Cerebellar cortex (tissue), 1 donor: ENCODE data around the gene PEPD.

Source experiments
- DNase-seq: peaks from one replicate; pipeline ENCODE4 v3.0.0-alpha.2; 2015; ENCODE audit warnings: low spot score

The PEPD gene

DNA sequence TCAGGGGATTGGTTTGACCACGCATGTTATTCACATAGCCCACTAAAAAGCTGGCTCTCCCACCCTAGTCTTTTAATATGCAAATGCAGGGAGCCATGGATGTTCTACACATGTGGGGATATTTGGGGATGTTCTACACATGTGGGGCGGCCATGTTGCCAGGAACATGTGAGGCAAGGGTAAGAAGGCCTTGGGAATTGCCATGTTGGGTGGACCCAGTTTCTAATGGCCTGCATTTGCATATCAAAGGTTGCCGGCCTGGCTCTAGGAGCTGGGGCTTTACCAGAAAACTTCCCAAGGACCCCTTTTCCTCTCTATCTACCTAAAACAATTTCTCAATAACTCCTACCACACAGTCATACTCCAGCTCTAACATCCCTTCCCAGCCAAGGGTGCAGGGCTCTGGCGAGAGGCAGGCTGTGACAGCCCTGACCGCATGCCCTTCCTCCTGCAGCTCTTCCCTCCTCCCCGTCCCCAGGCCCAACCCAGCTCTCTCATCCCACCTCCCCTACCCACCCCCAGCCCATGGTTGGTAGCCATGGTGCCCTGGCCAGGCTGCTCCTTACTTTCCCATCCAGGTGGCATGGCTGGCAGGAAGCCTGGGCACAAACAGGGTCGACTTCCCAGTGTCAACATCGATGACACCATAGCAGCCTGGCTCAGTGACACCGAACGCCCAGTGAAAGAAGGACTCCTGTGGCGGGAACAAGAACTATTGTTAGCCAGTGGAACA, 11.0 kb downstream of the PEPD start:
- DNase-seq: no peak

DNA sequence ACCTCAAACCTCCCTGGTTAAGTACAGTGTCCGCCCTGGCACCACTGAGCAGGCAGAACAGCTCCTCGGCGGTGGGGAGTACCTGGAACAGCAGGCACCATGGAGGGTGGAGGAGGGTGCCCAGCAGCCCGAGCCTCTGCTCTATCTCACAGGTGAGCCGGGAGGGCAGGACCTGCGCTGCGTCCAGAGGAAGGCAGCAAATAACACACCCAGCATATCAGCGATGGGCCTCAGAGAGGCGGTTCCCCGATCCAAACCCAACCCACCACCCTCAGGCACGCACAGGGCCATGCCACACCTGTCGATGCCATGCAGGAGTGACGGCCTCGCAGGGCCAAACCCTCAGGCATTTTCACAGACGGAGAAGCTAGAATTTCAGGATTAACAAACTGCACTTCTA, 11.8 kb downstream of the PEPD start:
- no peak for DNase-seq

DNA sequence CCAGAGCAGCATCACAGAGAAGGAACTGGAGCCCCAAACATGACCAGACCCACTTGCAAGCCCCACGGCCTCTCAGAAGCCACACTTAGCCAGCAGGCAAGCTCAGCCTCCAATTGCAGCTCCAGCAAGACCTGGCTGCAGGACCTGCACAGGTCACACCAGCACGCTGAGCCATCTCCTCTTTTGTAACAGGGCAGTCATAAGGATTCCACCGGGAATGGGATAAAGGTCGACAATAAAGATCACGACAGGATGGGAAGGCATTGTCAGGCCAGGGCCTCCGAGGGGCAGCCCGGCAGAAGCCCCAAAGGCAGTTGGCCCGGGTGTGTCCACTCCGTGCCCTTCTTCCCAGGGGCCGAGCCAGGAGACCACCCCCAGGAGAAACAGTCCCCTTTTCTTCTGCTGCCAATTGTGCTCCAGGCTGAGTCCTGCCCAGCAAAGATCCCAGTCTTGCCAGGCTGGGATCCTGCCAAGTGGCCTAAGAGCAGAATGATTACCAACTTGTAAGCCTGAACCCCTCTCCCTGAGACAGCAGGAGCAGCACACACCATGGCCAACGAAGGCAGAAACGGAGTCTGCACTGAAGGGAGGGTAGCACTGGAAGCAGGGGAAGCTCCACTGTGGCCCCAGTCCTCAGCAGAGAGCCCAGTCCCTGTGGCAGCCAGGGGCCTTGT, 12.5 kb downstream of the PEPD start:
- DNase-seq: no peak

DNA sequence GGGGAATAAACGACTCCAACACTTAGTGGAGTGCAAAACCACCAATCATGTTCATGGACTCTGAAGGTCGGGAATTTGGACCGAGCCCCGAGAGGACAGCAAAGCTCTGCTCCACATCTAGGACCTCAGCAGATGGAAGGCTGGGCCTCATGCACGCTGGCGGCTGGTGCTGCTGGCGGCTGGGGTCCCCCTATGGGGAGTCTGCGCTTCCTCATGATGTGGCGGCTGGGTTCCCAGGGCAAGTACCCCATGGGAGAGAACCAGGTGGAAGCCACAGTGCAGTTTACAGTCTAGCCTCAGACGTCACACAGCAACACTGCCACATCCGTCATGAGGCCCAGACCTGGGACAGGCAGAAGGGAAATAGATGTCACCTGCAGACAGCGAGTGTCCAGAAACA, 13.2 kb downstream of the PEPD start:
- DNase-seq: no peak

DNA sequence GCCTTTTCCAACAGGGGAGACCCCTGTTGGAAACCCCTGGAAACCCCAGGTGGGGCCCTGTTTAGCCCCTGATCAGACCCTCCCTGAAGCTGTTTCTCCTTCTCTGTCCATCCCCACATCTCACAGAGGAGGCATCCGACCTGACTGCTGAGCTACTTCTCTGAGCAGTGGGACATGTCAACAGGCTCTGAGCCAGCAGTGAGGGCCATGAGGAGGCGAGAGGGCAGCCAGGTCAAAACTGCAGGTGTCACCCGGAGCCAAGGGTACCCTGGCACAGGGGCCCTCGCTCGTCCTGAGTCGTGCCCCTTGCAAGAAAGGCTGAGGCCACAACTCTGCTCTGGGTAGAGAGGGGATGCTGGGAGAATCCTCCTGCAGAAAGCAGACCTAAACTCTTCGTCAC, 13.6 kb downstream of the PEPD start:
- DNase-seq: no peak

DNA sequence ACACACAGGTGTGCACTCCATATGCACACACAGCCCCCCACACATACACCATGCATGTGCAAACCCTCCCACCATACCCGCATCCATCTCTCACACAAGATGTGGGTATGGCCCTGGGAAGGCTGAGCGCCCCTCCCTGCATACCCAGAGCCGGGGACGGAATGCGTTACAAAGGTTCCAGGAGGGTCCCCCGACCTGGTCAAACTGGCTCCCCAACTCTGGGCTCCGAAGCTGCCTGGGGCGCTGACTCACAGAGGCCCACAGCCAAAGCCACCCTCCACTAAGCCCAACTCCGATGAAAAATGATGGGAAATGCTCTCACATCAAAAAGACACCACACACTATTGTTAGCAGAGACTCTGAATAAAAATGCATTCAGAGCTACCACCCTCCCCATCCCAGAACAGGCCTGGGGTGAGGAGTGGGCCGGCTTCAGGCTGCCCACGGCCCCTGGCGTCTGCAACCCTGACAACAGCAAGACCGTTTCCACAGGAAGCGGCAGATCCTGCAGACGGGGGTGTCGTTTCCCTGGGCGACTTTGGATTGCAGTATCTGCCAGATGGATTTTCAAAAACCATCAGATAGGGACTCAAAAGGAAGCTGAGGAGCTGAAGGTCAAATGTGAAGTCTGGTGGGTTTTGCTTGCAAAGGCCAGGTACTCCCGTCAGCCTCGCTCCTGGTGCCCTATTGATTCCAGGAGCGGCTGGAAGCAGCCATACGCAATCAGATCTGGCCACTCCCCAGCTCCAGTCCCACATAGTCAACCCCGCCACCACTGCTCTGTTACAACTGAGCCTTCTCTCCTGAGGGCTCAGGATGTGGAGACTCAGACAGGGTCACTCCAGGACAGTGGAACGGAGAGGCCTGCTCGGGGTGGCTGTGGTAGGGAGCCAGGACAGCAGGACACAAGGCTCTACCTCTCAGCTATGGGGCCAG, 14.3 kb downstream of the PEPD start:
- no peak for DNase-seq

DNA sequence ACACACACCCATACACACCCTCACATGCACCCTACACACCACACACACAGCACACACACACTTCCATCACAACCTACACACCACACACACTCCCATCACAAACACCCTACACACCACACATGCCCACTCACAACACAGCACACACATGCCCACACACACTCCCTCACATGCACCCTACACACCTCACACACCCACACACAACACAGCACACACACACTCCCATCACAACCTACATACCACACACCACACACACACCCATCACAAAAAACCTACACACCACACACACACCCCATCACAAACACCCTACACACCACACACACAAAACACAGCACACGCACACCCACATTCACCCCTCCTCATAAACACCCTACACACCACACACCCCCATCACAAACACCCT, 15.1 kb downstream of the PEPD start:
- no peak for DNase-seq

DNA sequence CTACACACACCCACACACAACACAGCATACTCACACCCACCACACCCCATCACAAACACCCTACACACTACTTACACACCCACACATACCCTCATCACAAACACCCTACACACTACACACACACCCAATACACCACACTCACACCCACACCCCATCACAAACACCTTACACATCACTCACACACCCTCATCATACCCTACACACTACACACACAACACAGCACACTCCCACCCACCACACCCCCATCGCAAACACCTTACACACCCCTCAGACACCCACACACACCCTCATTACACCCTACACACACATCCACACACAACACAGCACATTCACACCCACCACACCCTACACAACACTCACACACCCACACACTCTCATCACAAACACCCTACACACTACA, 15.8 kb downstream of the PEPD start:
- DNase-seq: no peak

DNA sequence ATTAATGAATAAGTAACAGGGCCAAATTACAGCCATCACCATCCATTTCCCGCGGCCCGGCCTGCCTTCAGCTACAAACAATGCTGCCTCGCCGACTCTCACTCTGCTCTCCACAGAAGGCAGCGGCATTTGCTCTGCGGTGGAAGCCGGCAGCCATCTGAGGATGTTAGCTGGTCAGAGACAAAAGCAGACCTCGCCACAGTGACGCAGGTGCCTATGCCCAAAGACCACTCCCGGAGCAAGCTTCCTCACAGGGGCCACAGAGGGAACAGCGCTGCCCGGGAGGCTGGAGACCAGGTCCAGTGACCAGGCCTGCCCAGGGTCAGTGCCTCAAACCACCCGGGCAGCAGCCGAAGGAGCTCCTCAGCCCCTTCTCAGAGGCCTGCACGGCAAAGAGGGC, 16.4 kb downstream of the PEPD start:
- no peak for DNase-seq

DNA sequence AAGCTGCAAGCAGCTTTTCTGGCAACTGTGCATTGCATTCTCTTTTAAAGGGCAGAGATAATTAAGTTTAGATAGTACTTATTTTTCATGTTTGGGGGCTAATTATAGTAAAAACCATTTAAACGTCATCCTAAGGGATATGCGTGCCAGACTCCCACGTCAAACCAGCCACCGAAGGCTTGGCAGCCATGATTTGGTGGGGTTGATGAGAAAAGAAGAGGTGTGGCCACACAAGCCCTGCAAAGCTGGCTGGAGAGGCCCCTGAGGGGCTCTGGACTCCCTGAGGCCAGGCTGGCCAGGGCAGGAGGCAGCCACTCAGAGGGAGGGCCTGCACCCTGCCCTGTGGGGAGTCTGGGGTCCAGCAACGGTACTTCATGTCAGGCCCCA, 17.5 kb downstream of the PEPD start:
- DNase-seq: no peak

DNA sequence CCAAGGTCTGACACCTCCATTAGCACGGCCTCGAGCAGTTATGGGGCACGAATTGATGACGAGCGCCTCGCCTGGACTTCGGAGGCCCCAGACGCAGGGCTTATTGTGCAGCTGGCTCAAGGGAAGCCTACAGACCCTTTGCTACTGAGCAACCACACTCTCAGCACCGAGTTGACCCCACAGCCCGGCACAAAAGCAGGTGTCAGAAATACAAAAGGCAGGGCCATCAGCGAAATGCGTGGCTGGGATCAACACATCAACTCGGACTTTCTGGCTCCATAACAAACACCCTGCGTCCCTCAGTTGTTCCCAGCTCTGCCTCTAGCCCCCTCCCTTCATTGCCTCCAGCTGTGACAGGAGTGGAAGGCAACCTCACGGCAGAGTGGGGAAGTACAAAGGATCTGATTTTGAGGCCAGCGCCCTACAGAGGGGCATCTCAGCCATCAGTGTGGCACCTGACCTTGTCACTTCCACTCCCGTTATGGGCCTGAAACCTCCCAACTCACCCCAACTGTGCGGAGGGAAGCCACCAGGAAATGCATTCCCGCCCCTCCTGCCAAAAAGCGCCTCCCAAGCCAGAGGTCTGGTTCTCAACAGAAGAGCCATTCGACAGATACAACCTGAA, 18.0 kb downstream of the PEPD start:
- no peak for DNase-seq

DNA sequence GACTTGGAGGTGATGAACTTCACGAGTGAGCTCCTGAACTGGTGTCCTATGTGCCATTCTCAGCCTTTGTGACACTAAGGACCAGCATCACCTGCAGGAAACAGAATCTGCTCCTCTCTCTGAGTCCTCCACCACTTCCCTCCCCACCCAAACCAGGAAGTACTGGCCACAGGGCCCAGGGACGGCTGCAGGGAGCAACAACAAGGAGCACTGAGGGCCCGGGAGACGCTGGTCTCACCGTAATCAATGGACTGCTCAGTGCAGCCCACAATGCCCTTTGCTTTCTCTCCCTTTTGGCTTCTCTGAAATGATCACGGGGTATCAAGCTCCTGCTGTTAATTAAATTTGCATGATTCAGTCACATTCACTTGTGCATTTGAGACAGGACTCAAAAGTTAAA, 18.6 kb downstream of the PEPD start:
- DNase-seq: no peak

DNA sequence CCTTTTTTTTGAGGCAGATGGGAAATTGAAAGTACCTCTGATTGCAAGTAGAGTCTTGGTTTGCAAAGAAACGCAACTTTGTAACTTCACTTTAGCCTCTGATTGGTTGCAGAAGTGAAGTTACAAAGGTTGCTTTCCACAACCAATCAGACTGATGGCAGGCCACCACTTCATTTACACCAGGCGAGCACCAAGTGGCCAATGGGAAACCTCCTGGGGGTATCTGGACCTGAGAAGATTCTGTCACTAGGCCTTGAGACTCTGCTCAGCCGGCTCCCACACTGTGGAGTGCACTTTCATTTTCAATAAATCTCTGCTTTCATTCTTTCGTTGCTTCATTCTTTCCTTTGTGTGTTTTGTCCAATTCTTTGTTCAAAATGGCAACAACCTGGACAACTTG, 19.1 kb downstream of the PEPD start:
- DNase-seq: no peak

DNA sequence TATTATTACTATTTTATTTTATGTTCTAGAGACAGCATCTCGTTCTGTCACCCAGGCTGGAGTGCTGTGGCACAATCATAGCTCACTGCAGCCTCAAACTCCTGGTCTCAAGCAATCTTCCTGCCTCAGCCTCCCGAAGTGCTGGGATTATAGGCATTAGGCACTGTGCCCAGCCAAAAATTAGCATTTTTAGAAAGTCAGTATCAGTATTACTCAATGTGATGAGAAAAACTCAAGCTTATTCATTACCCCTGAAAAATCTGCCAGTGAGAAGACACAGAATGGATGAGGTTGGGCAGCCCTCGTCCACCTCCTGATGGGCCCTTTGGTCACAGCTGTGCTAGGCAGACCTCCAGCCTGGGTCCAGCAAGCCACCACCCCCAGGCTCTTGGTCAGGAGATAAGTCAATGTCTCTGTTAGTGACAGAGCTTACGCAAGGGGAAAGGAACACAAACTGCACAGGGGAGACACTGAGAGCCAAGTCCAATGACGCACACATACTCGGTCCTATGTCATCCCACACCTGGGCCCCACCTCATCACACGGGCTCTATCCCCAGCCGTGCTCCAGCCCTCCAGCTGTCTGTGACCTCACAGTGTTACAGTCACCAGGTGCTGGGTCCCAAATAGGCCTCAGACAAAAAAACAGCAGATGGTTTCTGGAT, 19.8 kb downstream of the PEPD start:
- DNase-seq: no peak

DNA sequence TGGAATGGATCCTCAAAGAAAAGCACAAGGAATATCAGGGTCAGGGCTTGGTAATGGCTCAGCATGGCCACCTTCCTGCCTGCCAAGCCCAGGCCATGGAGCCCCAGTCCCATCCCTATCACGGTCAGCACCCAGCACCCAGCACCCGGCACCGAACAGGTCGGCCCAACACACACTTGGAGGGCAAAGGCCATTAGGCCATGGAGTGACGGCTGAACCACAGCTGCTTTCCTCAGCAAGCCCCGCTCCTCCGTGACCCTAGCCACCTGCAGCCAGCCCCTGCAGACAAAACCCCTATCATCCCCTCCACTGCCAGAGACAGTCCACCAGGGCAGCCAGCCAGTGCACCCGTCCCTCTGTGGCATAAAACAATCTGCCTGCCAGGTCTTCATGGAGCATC, 20.6 kb downstream of the PEPD start:
- no peak for DNase-seq

DNA sequence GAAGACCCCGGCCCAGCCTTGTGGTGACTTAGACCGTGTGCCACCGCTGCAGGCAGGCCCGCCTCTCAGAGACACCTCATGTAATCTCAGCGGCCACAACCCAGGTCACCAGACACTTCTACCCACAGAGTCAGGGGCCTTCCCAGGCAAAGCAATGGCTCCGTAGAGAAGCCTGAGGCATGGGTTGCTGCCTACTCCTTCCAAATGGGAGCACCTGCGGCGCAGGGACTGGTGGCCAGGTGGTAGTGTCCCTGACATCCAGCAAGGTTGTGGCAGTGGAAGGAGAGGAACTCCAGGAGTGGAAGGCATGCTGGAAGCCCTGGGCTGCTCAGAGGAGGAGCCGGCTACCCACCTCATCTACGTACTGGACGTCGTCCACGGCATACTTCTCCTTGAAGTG, 21.0 kb downstream of the PEPD start:
- no peak for DNase-seq

DNA sequence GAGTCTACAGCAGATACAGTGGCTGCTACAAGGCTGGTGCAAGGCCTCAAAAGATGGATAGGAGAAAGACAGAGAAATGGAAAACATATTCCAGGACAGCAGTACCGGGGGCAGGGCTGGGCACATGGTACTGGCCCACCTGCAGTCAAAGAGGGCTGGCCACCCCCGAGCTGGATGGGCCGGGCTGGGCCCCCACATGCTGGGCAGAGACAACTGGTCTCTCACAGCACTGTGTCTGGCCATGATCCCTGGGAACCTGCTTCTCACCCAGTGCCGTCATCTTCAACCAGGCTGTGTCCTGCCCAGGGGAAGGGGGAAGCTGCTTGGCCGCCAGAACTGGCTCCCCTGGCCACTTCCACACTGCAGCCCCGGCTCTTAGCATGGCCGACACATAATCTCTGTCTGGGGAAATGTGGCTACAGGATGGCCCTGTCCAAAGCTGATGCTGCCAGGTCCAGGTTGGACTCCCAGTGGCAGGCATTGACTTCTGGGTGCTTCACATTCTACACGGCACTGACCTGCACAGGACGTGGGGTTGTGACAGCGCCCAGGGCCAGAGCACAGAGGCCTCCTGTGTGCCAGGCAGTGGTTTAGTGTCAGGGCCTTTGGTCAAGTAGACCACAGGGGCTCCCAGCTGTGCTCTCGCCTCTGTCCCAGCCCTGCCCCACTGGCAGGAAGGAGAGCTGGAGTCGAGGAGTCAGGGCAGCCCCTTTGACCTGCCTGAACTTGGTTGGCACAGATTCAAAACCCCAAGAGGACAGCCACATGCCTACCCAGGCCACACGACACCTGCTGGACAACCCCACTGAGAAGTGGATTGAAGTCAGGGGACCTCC, 21.7 kb downstream of the PEPD start:
- no peak for DNase-seq

DNA sequence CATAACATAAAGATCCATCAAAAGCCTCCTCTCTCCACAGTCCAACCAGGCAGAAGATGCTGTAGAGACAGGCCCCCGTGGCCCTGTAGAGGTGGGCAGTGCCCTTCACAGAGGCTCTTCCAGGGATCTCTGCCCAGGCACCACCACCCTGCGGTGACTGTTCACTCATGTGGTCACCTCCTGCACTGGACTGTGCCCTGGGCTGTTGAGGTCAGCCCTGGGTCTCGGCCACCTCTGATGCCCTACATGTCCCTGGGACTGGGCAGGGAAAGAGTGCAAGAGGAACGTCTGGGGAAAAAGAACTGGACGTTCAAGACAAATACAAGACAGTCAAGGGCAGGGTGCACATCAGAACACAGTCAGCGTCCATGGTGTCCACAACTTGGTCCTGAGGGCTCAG, 22.3 kb downstream of the PEPD start:
- no peak for DNase-seq

DNA sequence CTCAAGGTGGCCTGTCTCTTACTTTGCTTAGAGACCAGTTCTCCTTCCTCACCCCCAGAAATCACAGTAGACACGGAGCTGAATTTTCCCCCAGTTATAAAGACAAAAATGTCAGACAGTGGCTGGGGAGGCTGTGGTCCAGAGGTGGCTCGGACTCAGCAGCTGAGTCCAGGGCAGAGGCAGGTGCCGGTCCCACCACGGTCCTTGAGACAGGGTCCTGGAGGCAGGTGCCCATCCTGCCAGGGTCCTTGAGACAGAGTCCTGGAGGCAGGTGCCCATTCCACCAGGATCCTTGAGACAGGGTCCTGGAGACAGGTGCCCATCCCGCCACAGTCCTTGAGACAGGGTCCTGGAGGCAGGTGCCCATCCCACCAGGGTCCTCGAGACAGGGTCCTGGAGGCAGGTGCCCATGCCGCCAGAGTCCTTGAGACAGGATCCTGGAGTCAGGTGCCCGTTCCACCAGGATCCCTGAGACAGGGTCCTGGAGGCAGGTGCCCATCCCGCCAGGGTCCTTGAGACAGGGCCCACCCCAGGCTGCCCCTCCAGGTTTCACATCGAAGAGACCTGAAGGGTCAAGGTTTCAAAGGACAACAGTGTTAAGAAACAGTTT, 23.1 kb downstream of the PEPD start:
- DNase-seq: no peak

DNA sequence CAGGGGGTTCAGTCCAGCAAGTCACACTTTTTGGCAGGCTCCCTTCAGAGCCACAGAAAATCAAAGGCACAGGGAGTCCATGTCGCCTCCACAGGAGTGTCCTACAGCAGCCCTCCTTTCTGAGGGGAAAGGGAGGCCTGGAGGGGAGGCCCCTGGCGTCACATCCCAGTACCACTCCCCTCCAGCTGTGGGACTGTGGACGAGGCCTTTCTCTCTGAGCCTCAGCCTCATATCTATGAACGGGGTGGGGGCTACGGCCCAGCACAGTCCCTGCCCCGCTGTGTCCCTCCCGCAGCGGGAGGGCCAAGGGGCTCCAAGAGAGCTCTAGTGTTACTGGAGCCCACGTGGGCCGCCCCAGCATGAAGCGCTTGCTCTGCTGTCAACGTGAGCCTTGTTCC, 23.8 kb downstream of the PEPD start:
- no peak for DNase-seq
